ENCODE measurements around the gene LCA5. TPM values are rescaled to one million over a fixed set of nuclear protein-coding genes. Genes with fewer than 3 reads are reported as not detected.

LCA5 gene
- total and polyA plus RNA-seq, 2 donors (not counting 1 experiment from before 2014, with no cell fraction given): 0.12 to 0.91 TPM

DNA sequence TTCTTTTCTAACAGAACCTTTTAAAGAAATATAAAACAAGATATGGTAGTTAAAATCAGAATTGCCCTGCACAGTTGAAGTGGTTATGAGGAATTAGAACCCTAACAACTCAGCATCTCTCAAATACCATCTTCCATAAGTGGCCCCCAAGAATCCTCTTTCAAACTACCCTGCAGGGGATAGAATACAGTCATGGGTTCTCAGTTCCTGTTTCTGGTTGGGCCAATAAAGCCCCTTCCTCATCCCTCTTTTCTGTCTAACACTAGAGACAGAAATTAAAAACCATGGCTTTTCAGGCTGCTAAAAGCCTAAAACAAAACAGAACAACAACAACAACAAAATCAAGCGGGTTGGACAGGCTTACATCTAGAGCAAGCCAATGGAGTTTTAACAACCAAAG lies 6.7 kb upstream of the LCA5 start:
- Histone ChIP-seq H3K9ac (ENCODE audit: low read length) (no peak overlapping the region), H3K4me2 (replicated peaks; ENCODE audit: low read depth, low read length, poor library complexity, severe bottlenecking) (no peak overlapping the region), H3K4me3 (ENCODE audit: control extremely low read depth in 1 of 5, extremely low read depth in 1 of 5, insufficient read depth in 1 of 5, low read depth in 2 of 5, low read length in 4 of 5) (no peak overlapping the region), H3K36me3 (replicated peaks in 1 of 2; ENCODE audit: control extremely low read depth in 1 of 2, control insufficient read depth in 1 of 2, extremely low read depth in 1 of 2, insufficient read depth in 2 of 2, low read length in 1 of 2) (no peaks in the 10 kb centered on the region), H3K27me3 (replicated peaks in 1 of 4; ENCODE audit: control extremely low read depth in 1 of 4, control insufficient read depth in 3 of 4, insufficient read depth in 4 of 4, low read length in 3 of 4) (no peaks in the 10 kb centered on the region), H4K20me1 (ENCODE audit: control insufficient read depth, insufficient read depth, low read length, poor library complexity, severe bottlenecking) (no peaks in the 10 kb centered on the region), H3K79me2 (ENCODE audit: control insufficient read depth, insufficient read depth, low read length) (no peaks in the 10 kb centered on the region), H3K9me3 (ENCODE audit: control extremely low read depth in 1 of 3, control insufficient read depth in 2 of 3, insufficient read depth in 1 of 3, low read length in 2 of 3) (no peaks in the 10 kb centered on the region), H3K27ac (ENCODE audit: low read length in 2 of 2) (no peak overlapping the region), H2AFZ (ENCODE audit: insufficient read depth, low read depth, low read length, poor library complexity, severe bottlenecking) (no peak overlapping the region), H3K4me1 (ENCODE audit: control insufficient read depth in 2 of 2, insufficient read depth in 2 of 2, low read length in 2 of 2) (peaks cover 0 to 6% of the 10 kb centered on the region in 2 donors)
- Mint-ChIP-seq H3K4me3 (no peak overlapping the region), H3K27ac (peak overlapping the region; percentile 41), H3K4me1 (peaks cover 7% of the 10 kb centered on the region), H3K9me3 (ENCODE audit: insufficient read depth) (no peaks in the 10 kb centered on the region), H3K27me3 (no peaks in the 10 kb centered on the region)
- POLR2A ChIA-PET: no interaction called here
- no peak for DNase-seq
- WGBS (ENCODE audit: insufficient coverage): 100% methylated on average over 1 of the region's 1 CpG
- CTCF ChIA-PET: no interaction called here
- TF ChIP-seq, protein P1, sequence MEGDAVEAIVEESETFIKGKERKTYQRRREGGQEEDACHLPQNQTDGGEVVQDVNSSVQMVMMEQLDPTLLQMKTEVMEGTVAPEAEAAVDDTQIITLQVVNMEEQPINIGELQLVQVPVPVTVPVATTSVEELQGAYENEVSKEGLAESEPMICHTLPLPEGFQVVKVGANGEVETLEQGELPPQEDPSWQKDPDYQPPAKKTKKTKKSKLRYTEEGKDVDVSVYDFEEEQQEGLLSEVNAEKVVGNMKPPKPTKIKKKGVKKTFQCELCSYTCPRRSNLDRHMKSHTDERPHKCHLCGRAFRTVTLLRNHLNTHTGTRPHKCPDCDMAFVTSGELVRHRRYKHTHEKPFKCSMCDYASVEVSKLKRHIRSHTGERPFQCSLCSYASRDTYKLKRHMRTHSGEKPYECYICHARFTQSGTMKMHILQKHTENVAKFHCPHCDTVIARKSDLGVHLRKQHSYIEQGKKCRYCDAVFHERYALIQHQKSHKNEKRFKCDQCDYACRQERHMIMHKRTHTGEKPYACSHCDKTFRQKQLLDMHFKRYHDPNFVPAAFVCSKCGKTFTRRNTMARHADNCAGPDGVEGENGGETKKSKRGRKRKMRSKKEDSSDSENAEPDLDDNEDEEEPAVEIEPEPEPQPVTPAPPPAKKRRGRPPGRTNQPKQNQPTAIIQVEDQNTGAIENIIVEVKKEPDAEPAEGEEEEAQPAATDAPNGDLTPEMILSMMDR (IDR thresholded peaks at IDR 0.05): no peak
- TF ChIP-seq EZH2 (IDR thresholded peaks at IDR 0.05; ENCODE audit: borderline replicate concordance, insufficient read depth, low read depth, low read length, poor library complexity, severe bottlenecking): no peak
- no peak for ATAC-seq (ENCODE audit: low read depth)
- intact Hi-C loops (cut with micrococcal nuclease): no loop called here

DNA sequence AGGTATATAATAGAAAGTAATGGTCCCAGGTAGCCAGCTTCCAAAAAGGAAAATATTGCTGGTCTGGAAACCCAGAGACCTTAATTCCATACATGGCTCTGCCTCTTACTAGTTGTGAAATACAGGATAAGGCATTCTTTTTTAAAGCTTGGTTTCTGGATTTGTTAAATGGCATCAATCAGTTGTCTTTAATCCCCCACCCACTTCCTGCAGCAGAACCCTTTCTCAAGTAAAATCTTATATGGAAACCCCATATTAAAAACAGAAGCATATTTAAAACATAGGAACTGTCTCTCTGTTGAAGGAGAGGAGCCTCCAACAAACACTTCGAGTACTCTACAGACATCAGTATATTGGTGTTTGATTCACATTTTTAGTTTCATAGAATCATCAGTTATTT lies 6.2 kb upstream of the LCA5 start:
- Histone ChIP-seq H2AFZ (ENCODE audit: insufficient read depth, low read depth, low read length, poor library complexity, severe bottlenecking) (no peak overlapping the region), H3K36me3 (replicated peaks in 1 of 2; ENCODE audit: control extremely low read depth in 1 of 2, control insufficient read depth in 1 of 2, extremely low read depth in 1 of 2, insufficient read depth in 2 of 2, low read length in 1 of 2) (no peaks in the 10 kb centered on the region), H3K9me3 (ENCODE audit: control extremely low read depth in 1 of 3, control insufficient read depth in 2 of 3, insufficient read depth in 1 of 3, low read length in 2 of 3) (no peaks in the 10 kb centered on the region), H3K27me3 (replicated peaks in 1 of 4; ENCODE audit: control extremely low read depth in 1 of 4, control insufficient read depth in 3 of 4, insufficient read depth in 4 of 4, low read length in 3 of 4) (no peaks in the 10 kb centered on the region), H3K4me3 (ENCODE audit: control extremely low read depth in 1 of 5, extremely low read depth in 1 of 5, insufficient read depth in 1 of 5, low read depth in 2 of 5, low read length in 4 of 5) (no peak overlapping the region), H3K79me2 (ENCODE audit: control insufficient read depth, insufficient read depth, low read length) (no peaks in the 10 kb centered on the region), H3K4me2 (replicated peaks; ENCODE audit: low read depth, low read length, poor library complexity, severe bottlenecking) (no peak overlapping the region), H3K27ac (ENCODE audit: low read length in 2 of 2) (no peak overlapping the region), H3K9ac (ENCODE audit: low read length) (no peak overlapping the region), H4K20me1 (ENCODE audit: control insufficient read depth, insufficient read depth, low read length, poor library complexity, severe bottlenecking) (no peaks in the 10 kb centered on the region), H3K4me1 (ENCODE audit: control insufficient read depth in 2 of 2, insufficient read depth in 2 of 2, low read length in 2 of 2) (peaks cover 0 to 6% of the 10 kb centered on the region in 2 donors)
- Mint-ChIP-seq H3K4me1 (peaks cover 7% of the 10 kb centered on the region), H3K4me3 (no peak overlapping the region), H3K9me3 (ENCODE audit: insufficient read depth) (no peaks in the 10 kb centered on the region), H3K27ac (no peak overlapping the region), H3K27me3 (no peaks in the 10 kb centered on the region)
- ChIA-PET POLR2A (no interaction called here), CTCF (no interaction called here)
- WGBS (ENCODE audit: insufficient coverage): no CpG with 5 or more reads among the region's 1 CpG
- TF ChIP-seq, protein P1 (IDR thresholded peaks at IDR 0.05): no peak
- no peak for TF ChIP-seq EZH2 (IDR thresholded peaks at IDR 0.05; ENCODE audit: borderline replicate concordance, insufficient read depth, low read depth, low read length, poor library complexity, severe bottlenecking)
- no peak for ATAC-seq (ENCODE audit: low read depth)
- intact Hi-C loops (cut with micrococcal nuclease): no loop called here
- DNase-seq: no peak

All from B cell (primary cell).